PFSK-1 (cell line): ENCODE data around the gene ISYNA1.

Experiments used
- POLR2AphosphoS5 ChIP-seq: IDR thresholded peaks from 2 replicates; pipeline ENCODE4 v1.6.1; 2012; ENCODE audit warnings: low read depth, mild to moderate bottlenecking, control low read depth, low read length, moderate library complexity
- REST ChIP-seq, 2 experiments: IDR thresholded peaks; 2 replicates each; pipeline versions ENCODE4 v1.6.1 to v1.8.0; 2011 to 2012; ENCODE audit warnings: low read depth in 2 of 2, low read length in 2 of 2, control low read depth in 1 of 2, inconsistent platforms in 1 of 2, mild to moderate bottlenecking in 1 of 2, moderate library complexity in 1 of 2; ENCODE audit not compliant: insufficient read depth in 1 of 2
- SIN3A ChIP-seq: IDR thresholded peaks from 2 replicates; pipeline ENCODE4 v1.6.1; 2012; ENCODE audit warnings: mild to moderate bottlenecking, low read length, moderate library complexity, borderline replicate concordance; ENCODE audit not compliant: insufficient read depth
- TAF1 ChIP-seq: IDR thresholded peaks from 2 replicates; pipeline ENCODE4 v1.6.1; 2012; ENCODE audit warnings: low read length, control low read depth, borderline replicate concordance; ENCODE audit not compliant: insufficient read depth

- TF ChIP-seq POLR2AphosphoS5 (no peak), TAF1 (no peak), REST (IDR thresholded peaks at IDR 0.05; ENCODE audit: insufficient read depth in 1 of 2, low read depth in 2 of 2, low read length in 2 of 2) (no peak), SIN3A (no peak)
Measured at GRCh38 chr19:18446811-18447359, 9.0 kb upstream of the ISYNA1 start.
